HepG2 (cell line): ENCODE measurements around the gene MPC1. TPM values are rescaled to one million over a fixed set of nuclear protein-coding genes. Genes with fewer than 3 reads are reported as not detected.

ENCODE experiments used
- DMAP1 ChIP-seq: IDR thresholded peaks from 2 replicates; pipeline ENCODE4 v1.6.1; 2016
- GABPA ChIP-seq, 2 experiments: IDR thresholded peaks; 2 replicates each; pipeline ENCODE4 v1.6.1; 2011 to 2016; ENCODE audit warnings: low read depth in 2 of 2, low read length in 1 of 2, missing biosample characterization in 1 of 2, missing genetic modification characterization in 1 of 2
- GLI4 ChIP-seq: sonication (generic); formaldehyde crosslinking; IDR thresholded peaks from 2 replicates; pipeline ENCODE4 v1.5.1; 2020; ENCODE audit warnings: missing genetic modification reagents, mild to moderate bottlenecking, moderate library complexity, borderline replicate concordance
- HES4 ChIP-seq: sonication (generic); formaldehyde crosslinking; IDR thresholded peaks from 2 replicates; pipeline ENCODE4 v1.9.0; 2021; ENCODE audit warnings: mild to moderate bottlenecking, missing genetic modification reagents, borderline replicate concordance
- IRF9 ChIP-seq: sonication (generic); formaldehyde crosslinking; IDR thresholded peaks from 2 replicates; pipeline ENCODE4 v1.8.0; 2022; ENCODE audit warnings: missing genetic modification reagents, mild to moderate bottlenecking, borderline replicate concordance
- JUND ChIP-seq: sonication (generic); formaldehyde crosslinking; IDR thresholded peaks from 2 replicates; pipeline ENCODE4 v1.8.0; 2022; ENCODE audit warnings: mild to moderate bottlenecking, missing genetic modification reagents
- NR0B2 ChIP-seq: sonication (generic); formaldehyde crosslinking; IDR thresholded peaks from 2 replicates; pipeline ENCODE4 v1.4.0; 2020; ENCODE audit warnings: mild to moderate bottlenecking, missing genetic modification reagents
- NRL ChIP-seq: sonication (generic); formaldehyde crosslinking; IDR thresholded peaks from 2 replicates; pipeline ENCODE4 v1.5.0; 2020; ENCODE audit warnings: missing genetic modification reagents, mild to moderate bottlenecking, moderate library complexity, borderline replicate concordance
- PRDM15 ChIP-seq: sonication (generic); formaldehyde crosslinking; IDR thresholded peaks from 2 replicates; pipeline ENCODE4 v1.4.0; 2020; ENCODE audit warnings: missing genetic modification reagents
- RXRA ChIP-seq: sonication (generic); formaldehyde crosslinking; IDR thresholded peaks from 2 replicates; pipeline ENCODE4 v1.5.1; 2020; ENCODE audit warnings: missing genetic modification reagents
- SMAD3 ChIP-seq: sonication (generic); formaldehyde crosslinking; IDR thresholded peaks from 2 replicates; pipeline ENCODE4 v1.4.0; 2020; ENCODE audit warnings: missing genetic modification reagents
- TRAFD1 ChIP-seq: sonication (generic); formaldehyde crosslinking; IDR thresholded peaks from 2 replicates; pipeline ENCODE4 v1.5.1; 2020; ENCODE audit warnings: missing genetic modification reagents, mild to moderate bottlenecking, borderline replicate concordance
- XBP1 ChIP-seq: sonication (generic); formaldehyde crosslinking; IDR thresholded peaks from 2 replicates; pipeline ENCODE4 v1.5.0; 2020; ENCODE audit warnings: missing genetic modification reagents
- ZNF138 ChIP-seq: sonication (generic); formaldehyde crosslinking; IDR thresholded peaks from 2 replicates; pipeline ENCODE4 v1.5.0; 2020; ENCODE audit warnings: mild to moderate bottlenecking, low read depth, missing genetic modification reagents
- ZNF251 ChIP-seq: sonication (generic); formaldehyde crosslinking; IDR thresholded peaks from 2 replicates; pipeline ENCODE4 v1.9.0; 2021; ENCODE audit warnings: mild to moderate bottlenecking, missing genetic modification reagents
- ZNF414 ChIP-seq: sonication (generic); formaldehyde crosslinking; IDR thresholded peaks from 2 replicates; pipeline ENCODE4 v1.5.0; 2020; ENCODE audit warnings: missing genetic modification reagents
- ZNF503 ChIP-seq: sonication (generic); formaldehyde crosslinking; IDR thresholded peaks from 2 replicates; pipeline ENCODE4 v1.4.0; 2020; ENCODE audit warnings: missing genetic modification reagents
- ZNF629 ChIP-seq: sonication (generic); formaldehyde crosslinking; conservative IDR thresholded peaks from 2 replicates; pipeline ENCODE4 v1.5.0; 2020; ENCODE audit warnings: missing genetic modification reagents
- ZNF709 ChIP-seq: sonication (generic); formaldehyde crosslinking; IDR thresholded peaks from 2 replicates; pipeline ENCODE4 v1.5.0; 2020; ENCODE audit warnings: mild to moderate bottlenecking, missing genetic modification reagents
- ZNF749 ChIP-seq: sonication (generic); formaldehyde crosslinking; IDR thresholded peaks from 2 replicates; pipeline ENCODE4 v1.8.0; 2022; ENCODE audit warnings: mild to moderate bottlenecking, missing genetic modification reagents, moderate library complexity, borderline replicate concordance
- ZNF777 ChIP-seq: sonication (generic); formaldehyde crosslinking; IDR thresholded peaks from 2 replicates; pipeline ENCODE4 v1.4.0; 2020; ENCODE audit warnings: missing genetic modification reagents
- polyA plus RNA-seq, 8 experiments: library from polyadenylated mRNA; depleted of rRNA in 3 of 8; stranded (reverse) in 7 of 8; unstranded in 1 of 8; fragments of >200 nt; fragmentation: Illumina TruSeq in 4 of 8; extraction: Trizol in 4 of 8; gene quantifications; 2 replicates each; pipeline versions ENCODE4 v1.2.1 to v1.2.3, GENCODE V29; 2011 to 2016; ENCODE audit warnings: low read depth in 4 of 8, missing spikeins in 1 of 8, mixed read lengths in 1 of 8; ENCODE audit not compliant: insufficient read depth in 1 of 8
- total RNA-seq, 5 experiments: library from RNA; depleted of rRNA; stranded (reverse); fragments of >200 nt; fragmentation: Illumina TruSeq; extraction: Trizol; gene quantifications; 2 replicates each; pipeline ENCODE4 v1.2.3, GENCODE V29; 2016; ENCODE audit warnings: low read depth in 1 of 5

The MPC1 gene
- total and polyA plus RNA-seq, 2 of the 13 experiments (the other 11 are each of a cell fraction or from before 2014, with no cell fraction given) = 189 to 214 TPM

- no peak for TF ChIP-seq NR0B2 (CRISPR knock-in tag)
- peak; percentile 70; the same call in 1 of the 2 replicates for TF ChIP-seq DMAP1
- TF ChIP-seq NRL (CRISPR knock-in tag) = 0 out of 2 replicates have a peak, but pooled peaks have one; percentile 72
- no peak for TF ChIP-seq IRF9 (CRISPR knock-in tag)
- TF ChIP-seq SMAD3 (CRISPR knock-in tag) = peak; percentile 45; the same call in 1 of the 2 replicates
- TF ChIP-seq RXRA (CRISPR knock-in tag) = peak; percentile 88
- no peak for TF ChIP-seq PRDM15
- TF ChIP-seq HES4 (CRISPR knock-in tag) = no peak
- TF ChIP-seq GABPA (IDR thresholded peaks at IDR 0.05; ENCODE audit: low read depth, low read length) = no peak
- TF ChIP-seq GABPA (CRISPR knock-in tag; IDR thresholded peaks at IDR 0.05; ENCODE audit: low read depth) = 0 out of 2 replicates have a peak, but pooled peaks have one; percentile 33
- TF ChIP-seq ZNF503 = no peak
- TF ChIP-seq ZNF709 (CRISPR knock-in tag) = no peak
- TF ChIP-seq ZNF138 = no peak
- TF ChIP-seq ZNF749 (CRISPR knock-in tag) = no peak
- no peak for TF ChIP-seq ZNF777 (CRISPR knock-in tag)
- TF ChIP-seq ZNF629 (CRISPR knock-in tag) = no peak
- peak; percentile 82; the same call in 1 of the 2 replicates for TF ChIP-seq ZNF414 (CRISPR knock-in tag)
- TF ChIP-seq XBP1 = no peak
- TF ChIP-seq ZNF251 (CRISPR knock-in tag) = no peak
- no peak for TF ChIP-seq GLI4 (CRISPR knock-in tag)
- TF ChIP-seq JUND (CRISPR knock-in tag) = no peak
- no peak for TF ChIP-seq TRAFD1
Observed at GRCh38 chr6:166330612-166331011, 52.1 kb downstream of the MPC1 start (continued).
